Fibroblast of lung (primary cell): ENCODE results near the gene KNDC1.

Experiments used
- EZH2 ChIP-seq: IDR thresholded peaks from 2 replicates; pipeline ENCODE4 v1.5.1; 2012; ENCODE audit warnings: low read length, control low read depth, mild to moderate bottlenecking; ENCODE audit errors: missing control alignments
- TF ChIP-seq, protein P1 (sequence below), 2 donors: IDR thresholded peaks in 1 of 2; conservative IDR thresholded peaks in 1 of 2; 1 replicate in 1 of 2; 2 replicates in 1 of 2; pipeline ENCODE4 v1.5.1; 2011 to 2012; ENCODE audit warnings: low read length in 2 of 2, control low read depth in 1 of 2, inconsistent platforms in 1 of 2, low read depth in 1 of 2, mild to moderate bottlenecking in 1 of 2

DNA sequence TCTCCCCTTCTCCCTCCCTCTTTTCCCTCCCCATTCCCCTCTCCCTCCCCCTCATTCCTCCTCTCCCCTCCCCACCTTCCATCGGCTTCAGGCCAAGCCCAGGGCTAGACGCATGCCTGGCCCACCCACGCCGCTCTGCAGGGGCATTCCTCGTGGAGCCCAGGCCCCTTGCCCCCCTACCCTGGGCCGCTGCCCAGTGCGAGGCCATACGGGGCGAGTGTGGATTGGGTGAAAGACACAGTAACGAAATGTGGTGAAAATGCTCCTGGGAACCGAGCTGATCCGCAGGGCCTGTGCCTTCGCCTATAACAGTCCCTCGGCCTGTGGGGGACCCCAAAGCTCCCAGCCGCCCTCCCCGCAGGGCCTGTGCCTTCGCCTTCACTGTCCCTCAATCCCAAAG, 44.0 kb upstream of the KNDC1 start:
- TF ChIP-seq, protein P1, sequence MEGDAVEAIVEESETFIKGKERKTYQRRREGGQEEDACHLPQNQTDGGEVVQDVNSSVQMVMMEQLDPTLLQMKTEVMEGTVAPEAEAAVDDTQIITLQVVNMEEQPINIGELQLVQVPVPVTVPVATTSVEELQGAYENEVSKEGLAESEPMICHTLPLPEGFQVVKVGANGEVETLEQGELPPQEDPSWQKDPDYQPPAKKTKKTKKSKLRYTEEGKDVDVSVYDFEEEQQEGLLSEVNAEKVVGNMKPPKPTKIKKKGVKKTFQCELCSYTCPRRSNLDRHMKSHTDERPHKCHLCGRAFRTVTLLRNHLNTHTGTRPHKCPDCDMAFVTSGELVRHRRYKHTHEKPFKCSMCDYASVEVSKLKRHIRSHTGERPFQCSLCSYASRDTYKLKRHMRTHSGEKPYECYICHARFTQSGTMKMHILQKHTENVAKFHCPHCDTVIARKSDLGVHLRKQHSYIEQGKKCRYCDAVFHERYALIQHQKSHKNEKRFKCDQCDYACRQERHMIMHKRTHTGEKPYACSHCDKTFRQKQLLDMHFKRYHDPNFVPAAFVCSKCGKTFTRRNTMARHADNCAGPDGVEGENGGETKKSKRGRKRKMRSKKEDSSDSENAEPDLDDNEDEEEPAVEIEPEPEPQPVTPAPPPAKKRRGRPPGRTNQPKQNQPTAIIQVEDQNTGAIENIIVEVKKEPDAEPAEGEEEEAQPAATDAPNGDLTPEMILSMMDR (conservative IDR thresholded peaks at IDR 0.05 in 1 of 2, IDR thresholded peaks at IDR 0.05 in 1 of 2; ENCODE audit: low read depth in 1 of 2, low read length in 2 of 2) = no peak
- TF ChIP-seq EZH2 = no peak
